CD8-positive, alpha-beta memory T cell (primary cell): Measurements from ENCODE around the gene HIRA. TPM values are rescaled to one million over a fixed set of nuclear protein-coding genes. Genes with fewer than 3 reads are reported as not detected.
A peak's percentile ranks its signal among the peaks of the same experiment; 100 is the strongest.
"Not testable (repeated sequence)": the region's sequence is repeated elsewhere in the genome, so short reads cannot be mapped to it uniquely, and the experiment has no call there.

ENCODE experiments used
- CTCF ChIA-PET: fragments of 350-600 bp; sonication (Branson Sonifier 250); formaldehyde crosslinking; loops from one replicate; lab custom pipeline; 2021; ENCODE audit warnings: antibody characterized with exemption; lab: Charles Lee
- POLR2A ChIA-PET: fragments of 350-600 bp; sonication (Branson Sonifier 250); formaldehyde crosslinking; loops from one replicate; lab custom pipeline; 2021; ENCODE audit warnings: antibody characterized with exemption; lab: Charles Lee
- DNase-seq, 5 donors: peaks; one replicate each; pipeline versions ENCODE4 v3.0.0 to v3.0.0-alpha.2; 2020 to 2022; ENCODE audit warnings: mixed read lengths in 1 of 5
- H3K27ac ChIP-seq: one replicate; pipeline ENCODE4 v1.7.0; 2013; ENCODE audit warnings: low read depth, mild to moderate bottlenecking, low read length, moderate library complexity
- H3K27me3 ChIP-seq: 2 replicates; pipeline ENCODE4 v1.7.0; 2013; ENCODE audit warnings: low read length, mild to moderate bottlenecking; ENCODE audit not compliant: insufficient read depth, poor library complexity, severe bottlenecking
- H3K36me3 ChIP-seq: 2 replicates; pipeline ENCODE4 v1.7.0; 2013; ENCODE audit warnings: mild to moderate bottlenecking, low read length, moderate library complexity; ENCODE audit not compliant: insufficient read depth
- H3K4me1 ChIP-seq: 2 replicates; pipeline ENCODE4 v1.7.0; 2013; ENCODE audit warnings: mild to moderate bottlenecking, low read length, moderate library complexity; ENCODE audit not compliant: insufficient read depth
- H3K4me3 ChIP-seq: 2 replicates; pipeline ENCODE4 v1.7.0; 2013; ENCODE audit warnings: mild to moderate bottlenecking, low read length
- H3K9me3 ChIP-seq: 2 replicates; pipeline ENCODE4 v1.7.0; 2013; ENCODE audit warnings: mild to moderate bottlenecking, low read length
- H3K27ac Mint-ChIP-seq, 8 donors: one replicate each; pipeline ENCODE4 v1.8.0; 2020 to 2021; ENCODE audit warnings: mixed read lengths in 8 of 8, mild to moderate bottlenecking in 6 of 8, inconsistent platforms in 3 of 8, moderate library complexity in 3 of 8
- H3K27me3 Mint-ChIP-seq, 2 donors: one replicate each; pipeline ENCODE4 v1.8.0; 2020 to 2021; ENCODE audit warnings: mixed read lengths in 2 of 2, mild to moderate bottlenecking in 1 of 2, moderate library complexity in 1 of 2
- H3K36me3 Mint-ChIP-seq, 3 donors: one replicate each; pipeline ENCODE4 v1.8.0; 2020 to 2021; ENCODE audit warnings: mixed read lengths in 3 of 3, inconsistent platforms in 1 of 3, mild to moderate bottlenecking in 1 of 3
- H3K4me1 Mint-ChIP-seq, 3 donors: one replicate each; pipeline ENCODE4 v1.8.0; 2020 to 2021; ENCODE audit warnings: mixed read lengths in 3 of 3, inconsistent platforms in 1 of 3, mild to moderate bottlenecking in 1 of 3
- H3K4me3 Mint-ChIP-seq, 7 donors: one replicate each; pipeline ENCODE4 v1.8.0; 2020 to 2021; ENCODE audit warnings: mixed read lengths in 7 of 7, mild to moderate bottlenecking in 6 of 7, moderate library complexity in 4 of 7, inconsistent platforms in 2 of 7
- H3K9me3 Mint-ChIP-seq, 5 donors: one replicate each; pipeline ENCODE4 v1.8.0; 2020 to 2022; ENCODE audit warnings: mixed read lengths in 5 of 5, mild to moderate bottlenecking in 3 of 5, moderate library complexity in 2 of 5, inconsistent platforms in 1 of 5
- polyA plus RNA-seq: library from polyadenylated mRNA; unstranded; fragments of 300-500 nt; fragmentation: Illumina TruSeq; gene quantifications from one replicate; pipeline ENCODE4 v1.2.3, GENCODE V29; 2021
- total RNA-seq, 2 experiments: library from RNA; stranded (reverse); gene quantifications; one replicate each; pipeline ENCODE4 v1.2.3, GENCODE V29; 2021

The HIRA gene
- total and polyA plus RNA-seq, 3 experiments from 2014 or later, result 4.6 to 44.8 (median 38.5) TPM

DNA sequence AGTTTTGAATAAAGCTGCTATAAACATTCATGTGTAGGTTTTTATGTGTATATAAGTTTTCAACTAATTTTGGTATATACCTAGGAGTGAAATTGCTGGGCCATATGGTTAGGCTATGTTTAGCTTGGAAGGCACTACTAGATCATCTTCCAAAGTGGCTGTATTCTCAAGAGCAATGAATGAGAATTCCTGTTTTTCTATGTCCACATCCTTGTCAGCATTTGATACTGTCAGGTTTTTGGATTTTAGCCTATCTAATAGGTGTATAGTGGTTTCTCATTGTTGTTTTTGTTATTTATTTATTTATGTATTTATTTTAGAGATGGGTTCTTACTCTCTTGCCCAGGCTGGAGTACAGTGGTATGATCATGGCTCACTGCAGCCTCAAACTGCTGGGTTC lies 113.7 kb downstream of the HIRA start:
- CTCF ChIA-PET, result no interaction called here
- POLR2A ChIA-PET, result interaction anchor here (0.6 kb wide), 1 partner anchor 122 kb away, joined by 3 read pairs; no protein-coding TSS in a partner anchor
- H3K27me3 Mint-ChIP-seq, result peaks cover 1 to 2% of the 10 kb centered on the region in 2 donors

DNA sequence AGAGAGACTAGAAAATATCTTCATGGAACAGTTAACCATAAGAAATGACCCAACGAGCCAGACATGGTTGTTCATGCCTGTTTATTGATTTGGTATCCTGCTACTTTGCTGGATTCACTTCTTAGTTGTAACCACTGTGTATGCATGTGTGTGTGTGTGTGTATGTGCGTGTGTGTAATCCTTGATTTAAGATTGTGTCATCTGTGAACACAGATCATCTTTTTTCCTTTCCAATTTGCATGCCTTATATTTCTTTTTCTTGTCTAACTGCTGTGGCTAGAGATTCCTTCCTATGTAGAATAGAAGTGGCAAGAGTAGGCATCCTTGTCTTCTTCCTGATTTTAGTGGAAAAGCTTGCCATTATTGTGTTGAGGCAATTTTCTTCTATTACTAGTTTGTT lies 123.7 kb downstream of the HIRA start:
- Histone ChIP-seq H3K27ac (no peak overlapping the region), H3K36me3 (no peaks in the 10 kb centered on the region), H3K27me3 (no peaks in the 10 kb centered on the region), H3K4me1 (no peaks in the 10 kb centered on the region), H3K9me3 (no peaks in the 10 kb centered on the region), H3K4me3 (no peak overlapping the region)
- POLR2A ChIA-PET, result no interaction called here
- CTCF ChIA-PET, result no interaction called here
- no peak overlapping the region for H3K4me3 Mint-ChIP-seq
- DNase-seq, result no peak
- H3K9me3 Mint-ChIP-seq, result no peaks in the 10 kb centered on the region
- H3K4me1 Mint-ChIP-seq, result no peaks in the 10 kb centered on the region
- H3K36me3 Mint-ChIP-seq, result no peaks in the 10 kb centered on the region
- peaks cover 3 to 6% of the 10 kb centered on the region in 2 donors for H3K27me3 Mint-ChIP-seq
- H3K27ac Mint-ChIP-seq, result no peak overlapping the region

More for the DNA sequence above, 113.7 kb downstream of the HIRA start:
- H3K27me3 ChIP-seq, result no peaks in the 10 kb centered on the region
- no peak overlapping the region for H3K4me3 ChIP-seq
- Mint-ChIP-seq H3K36me3 (peaks cover 0 to 38% (median 0%) of the 10 kb centered on the region in 3 donors), H3K9me3 (peaks cover 27 to 58% (median 54%) of the 10 kb centered on the region in 5 donors), H3K4me3 (no peak overlapping the region), H3K4me1 (no peaks in the 10 kb centered on the region), H3K27ac (no peak overlapping the region)
- H3K27ac ChIP-seq, result no peak overlapping the region
- H3K9me3 ChIP-seq, result peaks cover 4% of the 10 kb centered on the region
- no peaks in the 10 kb centered on the region for H3K4me1 ChIP-seq
- no peaks in the 10 kb centered on the region for H3K36me3 ChIP-seq
- no peak for DNase-seq

DNA sequence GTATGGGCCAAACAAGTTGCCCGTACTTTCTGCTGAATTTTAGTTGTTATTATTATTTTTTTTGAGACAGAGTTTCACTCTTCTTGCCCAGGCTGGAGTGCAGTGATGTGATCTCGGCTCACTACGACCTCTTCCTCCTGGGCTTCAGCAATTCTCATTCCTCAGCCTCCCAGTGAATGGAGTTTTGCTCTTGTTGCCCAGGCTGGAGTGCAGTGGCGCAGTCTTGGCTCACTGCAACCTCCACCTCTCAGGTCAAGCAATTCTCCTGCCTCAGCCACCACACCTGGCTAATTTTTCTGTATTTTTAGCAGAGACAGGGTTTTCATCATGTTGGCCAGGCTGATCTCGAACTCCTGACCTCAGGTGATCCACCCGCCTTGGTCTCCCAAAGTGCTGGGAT lies 125.0 kb downstream of the HIRA start:
- H3K27me3 ChIP-seq, H3K4me1 Mint-ChIP-seq, DNase-seq, H3K36me3 Mint-ChIP-seq, CTCF ChIA-PET, POLR2A ChIA-PET, H3K9me3 Mint-ChIP-seq, H3K4me3 ChIP-seq, H3K36me3 ChIP-seq, H3K9me3 ChIP-seq, H3K4me3 Mint-ChIP-seq, H3K27me3 Mint-ChIP-seq, H3K4me1 ChIP-seq, H3K27ac ChIP-seq, H3K27ac Mint-ChIP-seq: not testable (repeated sequence)

DNA sequence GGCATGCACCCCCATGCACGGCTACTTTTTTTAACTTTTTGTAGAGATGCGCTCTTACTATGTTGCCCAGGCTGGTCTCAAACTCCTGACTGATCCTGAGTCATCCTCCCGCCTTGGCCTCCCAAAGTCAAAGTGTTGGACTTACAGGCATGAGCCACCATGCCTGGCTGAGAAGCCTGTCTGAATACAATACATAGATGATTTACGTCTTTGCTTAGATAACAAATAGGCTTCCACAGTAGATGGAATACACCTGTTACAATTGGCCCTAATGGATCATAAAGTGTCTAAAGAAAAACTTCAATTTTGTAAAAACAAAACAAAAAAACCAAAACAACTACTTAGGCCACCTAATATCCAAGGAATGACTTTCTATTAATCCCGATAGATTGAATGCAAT lies 127.0 kb downstream of the HIRA start:
- H3K36me3 Mint-ChIP-seq, result no peaks in the 10 kb centered on the region
- DNase-seq, result no peak
- H3K27me3 Mint-ChIP-seq, result peaks cover 2 to 11% of the 10 kb centered on the region in 2 donors
- H3K4me1 Mint-ChIP-seq, result no peaks in the 10 kb centered on the region
- H3K4me1 ChIP-seq, result no peaks in the 10 kb centered on the region
- H3K27ac ChIP-seq, result no peak overlapping the region
- H3K27ac Mint-ChIP-seq, result no peak overlapping the region
- no peaks in the 10 kb centered on the region for H3K9me3 Mint-ChIP-seq
- H3K36me3 ChIP-seq, result no peaks in the 10 kb centered on the region
- ChIA-PET POLR2A (interaction anchor here (0.6 kb wide), 1 partner anchor 227 kb away, joined by 4 read pairs; no protein-coding TSS in a partner anchor), CTCF (no interaction called here)
- H3K4me3 Mint-ChIP-seq, result no peak overlapping the region
- no peak overlapping the region for H3K4me3 ChIP-seq
- H3K27me3 ChIP-seq, result no peaks in the 10 kb centered on the region
- no peaks in the 10 kb centered on the region for H3K9me3 ChIP-seq

DNA sequence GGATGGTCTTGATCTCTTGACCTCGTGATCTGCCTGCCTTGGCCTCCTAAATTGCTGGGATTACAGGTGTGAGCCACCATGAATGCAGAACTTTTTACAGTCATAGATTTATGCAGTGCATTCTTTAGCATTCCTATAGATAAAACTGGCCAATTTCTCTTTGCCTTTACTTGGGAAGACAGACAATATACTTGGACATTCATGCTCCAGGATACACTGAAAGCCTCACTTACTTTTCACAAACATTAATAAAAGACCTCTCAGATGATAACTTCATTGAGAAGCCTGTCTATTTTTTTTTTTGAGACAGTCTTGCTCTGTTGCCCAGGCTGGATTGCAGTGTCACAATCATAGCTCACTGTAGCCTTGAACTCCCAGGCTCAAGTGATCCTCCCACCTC lies 127.7 kb downstream of the HIRA start:
- Histone ChIP-seq H3K4me1 (no peaks in the 10 kb centered on the region), H3K27ac (no peak overlapping the region), H3K9me3 (no peaks in the 10 kb centered on the region), H3K27me3 (no peaks in the 10 kb centered on the region), H3K4me3 (no peak overlapping the region), H3K36me3 (no peaks in the 10 kb centered on the region)
- ChIA-PET CTCF (no interaction called here), POLR2A (no interaction called here)
- H3K36me3 Mint-ChIP-seq, result no peaks in the 10 kb centered on the region
- no peaks in the 10 kb centered on the region for H3K9me3 Mint-ChIP-seq
- no peak overlapping the region for H3K4me3 Mint-ChIP-seq
- H3K27me3 Mint-ChIP-seq, result peaks cover 2 to 11% of the 10 kb centered on the region in 2 donors
- no peaks in the 10 kb centered on the region for H3K4me1 Mint-ChIP-seq
- DNase-seq, result no peak
- H3K27ac Mint-ChIP-seq, result no peak overlapping the region

DNA sequence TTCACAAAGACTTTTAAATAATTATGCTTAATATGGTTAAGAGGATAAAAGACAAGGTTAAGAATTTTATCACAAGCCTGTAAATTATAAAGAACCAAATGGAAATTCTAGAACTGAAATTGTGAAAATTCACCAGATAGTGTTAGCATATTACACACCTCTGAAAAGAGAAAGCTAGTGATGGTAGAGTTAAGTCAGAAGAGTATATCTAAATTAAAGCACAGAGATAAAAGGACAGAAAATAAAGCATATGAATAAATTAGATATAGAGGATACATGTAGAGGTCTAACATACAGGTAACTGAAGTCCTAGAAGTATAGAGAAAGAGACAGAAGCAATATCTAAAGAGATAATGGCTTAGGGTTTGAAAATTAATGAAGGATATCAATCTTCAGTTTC lies 135.8 kb downstream of the HIRA start:
- H3K4me3 Mint-ChIP-seq, result no peak overlapping the region
- H3K4me1 ChIP-seq, result peaks cover 13% of the 10 kb centered on the region
- H3K27ac ChIP-seq, result no peak overlapping the region
- no peaks in the 10 kb centered on the region for H3K27me3 ChIP-seq
- H3K36me3 ChIP-seq, result no peaks in the 10 kb centered on the region
- H3K4me3 ChIP-seq, result no peak overlapping the region
- no peak for DNase-seq
- peaks cover 8 to 19% of the 10 kb centered on the region in 2 donors for H3K27me3 Mint-ChIP-seq
- H3K27ac Mint-ChIP-seq, result no peak overlapping the region
- no peaks in the 10 kb centered on the region for H3K9me3 ChIP-seq
- CTCF ChIA-PET, result interaction anchor here (1.1 kb wide), 1 partner anchor 151 kb away, joined by 4 read pairs; the partner anchor contains the start of gene ESS2
- POLR2A ChIA-PET, result no interaction called here
- H3K9me3 Mint-ChIP-seq, result no peaks in the 10 kb centered on the region
- peaks cover 0 to 3% (median 0%) of the 10 kb centered on the region in 3 donors for H3K36me3 Mint-ChIP-seq
- H3K4me1 Mint-ChIP-seq, result peaks cover 9 to 15% (median 11%) of the 10 kb centered on the region in 3 donors

DNA sequence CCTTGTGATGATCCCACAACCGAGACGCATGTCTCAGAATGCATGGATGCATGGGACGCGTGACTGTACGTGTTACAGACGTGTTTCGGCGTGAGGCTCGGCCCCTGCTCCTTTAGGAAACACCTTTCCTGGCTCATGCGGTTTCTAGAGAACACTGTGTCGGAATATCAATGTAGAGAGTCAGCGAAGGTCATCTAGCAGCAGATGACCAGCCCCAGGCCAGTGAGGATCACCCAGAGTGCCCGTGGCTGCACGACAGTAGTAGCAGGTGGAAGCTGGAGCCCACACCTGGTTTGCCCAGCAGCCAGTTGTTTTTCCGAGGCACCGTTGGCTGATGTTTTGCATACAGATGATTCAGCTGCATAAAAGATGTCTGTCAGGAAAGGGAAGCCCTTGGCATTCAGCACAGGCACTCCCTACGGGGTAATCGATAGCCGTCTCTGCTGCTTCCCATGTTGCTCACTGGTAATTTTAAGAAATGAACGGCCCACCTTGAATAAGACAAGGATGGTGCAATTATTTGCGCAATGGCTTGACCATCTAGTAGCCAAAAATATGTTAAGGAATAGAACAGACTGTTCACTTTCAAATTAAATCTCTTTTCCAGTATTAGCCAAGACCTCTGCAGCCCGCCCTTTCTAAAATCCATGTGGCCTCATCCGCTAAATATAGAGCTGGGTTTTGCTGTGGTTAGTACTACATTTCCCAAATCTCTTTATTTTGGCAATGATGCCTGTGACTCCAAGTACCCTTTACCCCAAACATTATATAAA lies 138.9 kb downstream of the HIRA start:
- H3K27ac Mint-ChIP-seq, result peak overlapping the region in 5 of 8 donors; percentile 76 to 91 (median 86)
- CTCF ChIA-PET, result interaction anchor here (1.5 kb wide), 1 partner anchor 148 kb away, joined by 4 read pairs; the partner anchor contains the start of gene ESS2
- Histone ChIP-seq H3K4me1 (peaks cover 17% of the 10 kb centered on the region), H3K27me3 (no peaks in the 10 kb centered on the region), H3K9me3 (no peaks in the 10 kb centered on the region), H3K27ac (peak overlapping the region; percentile 71), H3K36me3 (no peaks in the 10 kb centered on the region), H3K4me3 (peak overlapping the region; percentile 69)
- H3K4me3 Mint-ChIP-seq, result peak overlapping the region; percentile 88 to 97 (median 91)
- H3K9me3 Mint-ChIP-seq, result no peaks in the 10 kb centered on the region
- POLR2A ChIA-PET, result interaction anchor here (0.5 to 1.5 kb wide), 3 partner anchors 18 to 1722 kb away, joined by 3 read pairs; partner anchors contain the start of gene CDC45
- peaks cover 16 to 28% of the 10 kb centered on the region in 2 donors for H3K27me3 Mint-ChIP-seq
- no peak for DNase-seq
- H3K36me3 Mint-ChIP-seq, result peaks cover 0 to 3% (median 0%) of the 10 kb centered on the region in 3 donors
- H3K4me1 Mint-ChIP-seq, result peaks cover 23 to 30% (median 28%) of the 10 kb centered on the region in 3 donors
